Measurements from ENCODE around the gene COG4.
"Not testable (repeated sequence)": the region's sequence is repeated elsewhere in the genome, so short reads cannot be mapped to it uniquely, and the experiment has no call there.

COG4 gene

GRCh38 chr16:70453892-70454221, 69.5 kb downstream of the COG4 start:
- DNase-seq = no peak

- no peak for DNase-seq
Observed at GRCh38 chr16:70453117-70453891, 70.0 kb downstream of the COG4 start.

GRCh38 chr16:70451004-70451340, 72.4 kb downstream of the COG4 start:
- not testable (repeated sequence) for DNase-seq

- DNase-seq = not testable (repeated sequence)
Observed at GRCh38 chr16:70450142-70451003, 73.0 kb downstream of the COG4 start.

GRCh38 chr16:70448075-70448474, 75.3 kb downstream of the COG4 start:
- DNase-seq = no peak

GRCh38 chr16:70444249-70445063, 78.9 kb downstream of the COG4 start:
- no peak for DNase-seq

GRCh38 chr16:70442344-70442743, 81.0 kb downstream of the COG4 start:
- no peak for DNase-seq

- no peak for DNase-seq
Observed at GRCh38 chr16:70441406-70441990, 81.9 kb downstream of the COG4 start.

- no peak for DNase-seq
Observed at GRCh38 chr16:70440009-70440692, 83.2 kb downstream of the COG4 start.

GRCh38 chr16:70438969-70439862, 84.1 kb downstream of the COG4 start, which contains the start of gene ST3GAL2:
ST3GAL2 (minus strand) TSS chr16:70439100; CDS start chr16:70398530, 40,570 bp downstream.
- DNase-seq = peak; percentile 98

GRCh38 chr16:70438585-70438968, 84.8 kb downstream of the COG4 start:
- DNase-seq = peak; percentile 73

GRCh38 chr16:70437582-70438557, 85.5 kb downstream of the COG4 start:
- no peak for DNase-seq

GRCh38 chr16:70437017-70437581, 86.3 kb downstream of the COG4 start:
- DNase-seq = peak; percentile 69

- no peak for DNase-seq
Observed at GRCh38 chr16:70434484-70435260, 88.7 kb downstream of the COG4 start.

- no peak for DNase-seq
Observed at GRCh38 chr16:70433458-70434103, 89.8 kb downstream of the COG4 start.

- DNase-seq = no peak
Observed at GRCh38 chr16:70432723-70433457, 90.5 kb downstream of the COG4 start.

- DNase-seq = no peak
Observed at GRCh38 chr16:70432356-70432722, 91.0 kb downstream of the COG4 start.

Data from right forelimb (tissue), 1 donor.